Mesenteric fat pad (tissue), 1 donor: ENCODE results near the gene MED9. TPM values are rescaled to one million over a fixed set of nuclear protein-coding genes. Genes with fewer than 3 reads are reported as not detected.
"Not testable (repeated sequence)": the region's sequence is repeated elsewhere in the genome, so short reads cannot be mapped to it uniquely, and the experiment has no call there.

Experiments used
- DNase-seq: peaks from one replicate; pipeline ENCODE4 v3.0.0-alpha.2; 2020; ENCODE audit warnings: low spot score
- long read RNA-seq: library from polyadenylated mRNA; unstranded; transcript quantifications from one replicate; pipeline ENCODE4 v2.0.0, GENCODE V29; 2020
- total RNA-seq: library from RNA; stranded (reverse); fragmentation: NEBNext Ultra II Directional; extraction: Animal tissue kit (Norgen Biotek cat#: 25700); gene quantifications from one replicate; pipeline ENCODE4 v1.2.1, GENCODE V29; 2021
- donor health status: DM: yes; HTN: yes; CAD: no.

The MED9 gene, protein sequence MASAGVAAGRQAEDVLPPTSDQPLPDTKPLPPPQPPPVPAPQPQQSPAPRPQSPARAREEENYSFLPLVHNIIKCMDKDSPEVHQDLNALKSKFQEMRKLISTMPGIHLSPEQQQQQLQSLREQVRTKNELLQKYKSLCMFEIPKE
- 11.4 TPM for total RNA-seq
- long read RNA-seq, transcript MED9-201 (2 exons, 2,228 nt), result major isoform, 25 of 43 reads
- long read RNA-seq, transcript MED9-204 (1 exons, 679 nt), result minor isoform, 6 of 43 reads
- long read RNA-seq, partial matches to known transcripts, result 12 of 43 reads
- long read RNA-seq, other reads (novel, unspliced or antisense), result 0 of 43 reads

DNA sequence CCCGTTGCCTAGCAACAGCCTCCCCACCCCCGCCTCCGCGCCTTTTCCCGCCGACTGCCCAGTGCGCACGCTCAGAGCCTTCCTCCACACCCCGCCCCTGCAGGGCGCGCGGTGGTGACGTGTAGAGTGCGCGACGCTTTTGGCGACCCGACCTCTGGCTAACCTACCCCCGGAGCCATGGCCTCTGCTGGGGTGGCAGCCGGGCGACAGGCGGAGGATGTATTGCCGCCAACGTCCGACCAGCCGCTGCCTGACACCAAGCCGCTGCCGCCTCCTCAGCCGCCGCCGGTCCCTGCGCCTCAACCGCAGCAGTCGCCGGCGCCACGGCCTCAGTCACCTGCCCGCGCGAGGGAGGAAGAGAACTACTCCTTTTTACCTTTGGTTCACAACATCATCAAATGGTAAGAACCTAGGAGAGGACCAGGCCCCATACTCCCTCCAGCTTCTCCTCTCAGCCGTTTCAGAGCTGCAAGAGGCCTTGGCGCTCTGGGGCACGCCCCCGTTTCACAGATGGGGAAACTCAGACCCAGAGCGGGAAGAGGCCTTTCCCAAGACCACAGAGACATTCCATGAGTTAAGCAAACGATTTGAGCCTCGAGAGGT, at the start of gene MED9:
MED9 (plus strand) TSS at position 136 of the 603 bp plus-strand sequence; CDS start at position 178, 42 bp downstream.
- DNase-seq, result peak; percentile 98

DNA sequence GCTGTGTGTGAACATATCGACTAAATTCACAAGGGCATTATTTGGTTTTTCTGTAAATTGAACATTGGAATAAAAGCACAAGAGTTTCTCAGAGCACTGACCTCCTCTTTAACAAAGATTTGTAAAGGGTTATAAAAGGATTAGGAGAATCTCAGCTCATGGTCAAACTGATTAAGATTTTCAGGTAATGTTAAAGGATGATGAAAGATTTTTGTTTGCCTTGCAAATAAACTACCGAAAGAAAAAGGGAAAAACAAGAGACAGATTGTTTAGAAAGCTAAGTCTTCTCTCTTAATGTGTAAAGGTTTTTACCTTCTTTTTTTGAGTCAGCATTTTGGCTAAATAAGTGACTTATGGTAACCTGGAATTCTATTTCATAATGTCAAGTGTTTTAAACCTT, 47.6 kb upstream of the MED9 start:
- DNase-seq, result no peak

DNA sequence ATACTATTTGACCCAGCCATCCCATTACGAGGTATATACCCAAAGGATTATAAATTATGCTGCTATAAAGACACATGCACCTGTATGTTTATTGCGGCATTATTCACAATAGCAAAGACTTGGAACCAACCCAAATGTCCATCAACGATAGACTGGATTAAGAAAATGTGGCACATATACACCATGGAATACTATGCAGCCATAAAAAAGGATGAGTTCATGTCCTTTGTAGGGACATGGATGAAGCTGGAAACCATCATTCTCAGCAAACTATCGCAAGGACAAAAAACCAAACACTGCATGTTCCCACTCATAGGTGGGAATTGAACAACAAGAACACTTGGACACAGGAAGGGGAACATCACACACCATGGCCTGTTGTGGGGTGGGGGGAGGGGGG, 45.9 kb upstream of the MED9 start:
- DNase-seq, result not testable (repeated sequence)

DNA sequence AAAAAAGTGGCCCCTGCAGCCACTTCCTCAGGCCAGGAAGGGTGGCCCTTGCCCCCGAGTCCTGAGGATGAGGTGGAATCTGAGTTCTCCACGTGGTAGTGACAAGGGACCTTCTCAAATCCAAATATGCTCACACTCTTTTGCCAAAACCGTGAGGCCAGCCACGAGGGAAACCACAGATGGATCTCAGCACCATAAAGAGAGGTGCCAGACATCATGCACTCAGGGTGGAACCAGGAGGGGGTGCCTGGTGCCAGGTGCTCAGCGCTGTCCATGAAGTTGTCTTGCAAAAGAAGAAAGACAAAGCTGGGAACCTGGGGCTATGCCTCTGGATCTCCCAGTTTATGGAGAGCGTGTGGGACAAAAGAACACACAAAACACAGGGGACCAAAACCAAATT, 45.2 kb upstream of the MED9 start:
- no peak for DNase-seq

DNA sequence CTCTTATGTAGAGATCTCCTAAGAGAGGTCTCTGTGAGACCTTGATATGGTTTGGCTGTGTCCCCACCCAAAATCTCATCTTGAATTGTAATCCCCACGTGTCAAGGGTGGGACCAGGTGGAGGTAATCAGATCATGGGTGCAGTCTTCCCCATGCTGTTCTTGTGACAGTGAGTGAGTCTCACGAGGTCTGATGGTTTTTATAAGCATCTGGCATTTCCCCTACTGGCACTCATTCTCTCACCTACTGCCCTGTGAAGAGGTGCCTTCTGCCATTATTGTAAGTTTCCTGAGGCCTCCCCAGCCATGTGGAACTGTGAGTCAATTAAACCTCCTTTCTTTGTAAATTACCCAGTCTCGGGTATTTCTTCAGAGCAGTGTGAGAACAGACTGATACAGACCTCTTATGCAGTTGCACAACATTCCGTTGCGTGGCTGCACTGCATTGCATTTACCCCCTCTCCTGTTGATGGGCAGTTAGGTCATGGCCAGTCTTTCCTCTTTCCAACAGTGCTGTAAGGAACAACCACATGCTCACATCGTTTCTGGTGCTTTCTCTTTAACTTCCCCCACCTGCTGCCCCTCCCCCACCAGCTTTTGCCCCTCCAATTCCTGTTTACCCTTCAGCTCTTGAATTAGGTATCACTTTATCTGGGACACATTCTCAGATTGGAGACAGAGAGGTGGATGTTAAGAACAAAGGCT, 43.6 kb upstream of the MED9 start:
- no peak for DNase-seq

DNA sequence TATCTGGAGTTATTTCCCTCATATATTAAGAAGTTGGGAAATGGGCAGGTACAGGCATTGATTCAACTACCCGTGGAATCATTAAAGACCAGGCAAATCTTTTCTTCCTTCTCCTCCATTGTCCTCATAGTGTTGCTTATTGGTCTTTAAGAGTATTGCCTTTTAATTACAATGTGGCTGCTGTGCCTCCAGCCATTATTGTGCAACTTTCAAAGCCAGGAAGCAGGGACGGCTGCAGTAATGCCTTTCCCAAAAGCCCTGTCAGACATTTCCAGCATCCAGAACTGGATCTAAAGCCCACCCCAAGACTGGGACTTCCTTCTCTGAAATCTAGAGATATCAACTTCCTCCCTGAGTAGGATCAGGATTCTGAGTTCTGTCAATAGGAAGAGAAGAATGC, 42.3 kb upstream of the MED9 start:
- no peak for DNase-seq

DNA sequence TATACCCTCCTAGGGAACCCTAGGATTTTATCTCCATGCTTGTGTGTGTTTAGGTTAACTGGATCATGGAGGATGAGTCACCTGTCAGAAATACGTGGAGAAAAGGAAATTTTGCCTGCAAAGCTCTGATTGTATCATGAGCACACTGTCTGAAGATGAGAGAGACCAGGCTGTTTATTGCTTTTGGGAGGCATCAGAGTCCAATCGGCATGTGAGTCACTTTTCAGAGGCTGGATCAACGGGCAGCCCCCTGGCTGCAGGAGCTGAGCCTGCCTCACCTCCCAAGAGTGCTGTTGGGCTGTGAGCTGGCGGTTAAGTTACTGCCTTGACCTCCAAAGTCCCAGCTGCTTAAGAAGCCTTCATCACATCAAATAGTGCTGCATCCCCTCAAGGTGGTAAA, 41.5 kb upstream of the MED9 start:
- DNase-seq, result no peak

DNA sequence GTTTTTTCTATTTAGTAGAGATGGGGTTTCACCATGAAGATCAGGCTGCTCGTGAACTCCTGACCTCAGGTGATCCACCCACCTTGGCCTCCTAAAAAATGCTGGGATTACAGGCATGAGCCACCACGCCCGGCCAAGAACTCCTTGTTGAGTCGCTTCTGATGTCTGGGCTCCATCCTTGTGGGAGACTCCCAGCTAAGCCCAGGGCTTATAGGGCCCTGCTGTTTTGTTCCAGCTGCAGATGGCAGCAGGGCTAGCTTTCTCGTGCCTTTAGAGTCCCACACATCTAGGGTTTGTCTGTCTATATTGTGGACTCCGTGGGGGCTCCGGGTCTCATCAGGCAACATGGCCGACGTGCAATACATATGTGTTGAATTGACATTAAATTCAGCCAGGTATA, 39.3 kb upstream of the MED9 start:
- no peak for DNase-seq

DNA sequence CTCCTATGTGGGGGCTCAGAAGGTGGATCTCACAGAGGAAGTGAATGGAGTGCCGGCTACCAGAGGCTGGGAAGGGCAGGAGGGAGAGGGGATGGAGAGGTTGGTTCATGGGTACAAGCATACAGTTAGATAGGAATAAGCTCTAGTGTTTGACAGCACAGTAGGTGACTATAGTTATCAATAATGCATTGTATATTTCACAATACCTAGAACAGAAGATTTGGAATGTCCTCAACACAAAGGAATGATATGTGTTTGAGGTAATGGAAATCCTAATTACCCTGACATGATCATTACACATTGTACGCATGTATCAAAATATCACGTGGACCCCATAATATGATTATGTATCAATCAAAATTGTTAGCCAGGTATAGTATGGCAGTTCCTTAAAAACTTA, 38.9 kb upstream of the MED9 start:
- DNase-seq, result no peak

DNA sequence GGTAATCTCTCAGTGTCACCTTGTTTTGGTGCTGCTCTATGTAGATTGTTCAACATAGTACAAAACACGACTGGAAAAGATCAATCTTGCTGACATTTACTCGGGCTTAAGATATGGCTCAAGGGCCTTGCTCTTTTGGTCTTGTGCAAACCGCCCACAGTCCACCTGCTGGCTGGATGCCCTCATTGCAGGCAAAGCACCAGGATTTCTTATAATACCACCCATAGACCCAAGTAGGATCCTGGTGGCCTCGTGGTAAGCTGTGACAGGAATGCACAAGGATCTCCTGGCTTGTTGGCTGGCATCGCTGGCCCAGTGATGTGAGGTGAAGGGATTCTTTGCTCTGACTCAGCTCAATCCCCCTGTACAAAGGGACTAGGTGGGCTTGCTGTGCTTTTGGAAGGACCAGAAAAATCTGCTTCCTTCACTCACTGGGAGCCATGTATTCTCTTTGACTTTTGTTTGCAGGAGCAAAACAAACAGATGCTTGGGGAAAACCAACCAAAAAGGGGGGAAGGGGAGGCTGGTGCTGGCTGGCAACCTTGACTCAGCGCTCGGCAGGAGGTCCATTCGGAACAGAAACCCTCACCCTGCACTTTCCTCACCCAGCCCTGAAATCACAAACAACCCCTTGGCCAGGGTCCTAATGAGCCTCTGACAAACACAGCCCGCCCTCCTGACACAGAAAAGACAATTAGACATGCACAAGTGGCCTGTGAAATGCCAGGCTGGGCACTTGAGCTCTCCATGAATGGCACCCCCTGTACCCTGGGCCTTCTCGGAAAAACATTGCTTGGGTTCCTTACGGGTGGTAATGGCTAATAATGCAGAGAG, 36.6 kb upstream of the MED9 start:
- DNase-seq, result no peak

DNA sequence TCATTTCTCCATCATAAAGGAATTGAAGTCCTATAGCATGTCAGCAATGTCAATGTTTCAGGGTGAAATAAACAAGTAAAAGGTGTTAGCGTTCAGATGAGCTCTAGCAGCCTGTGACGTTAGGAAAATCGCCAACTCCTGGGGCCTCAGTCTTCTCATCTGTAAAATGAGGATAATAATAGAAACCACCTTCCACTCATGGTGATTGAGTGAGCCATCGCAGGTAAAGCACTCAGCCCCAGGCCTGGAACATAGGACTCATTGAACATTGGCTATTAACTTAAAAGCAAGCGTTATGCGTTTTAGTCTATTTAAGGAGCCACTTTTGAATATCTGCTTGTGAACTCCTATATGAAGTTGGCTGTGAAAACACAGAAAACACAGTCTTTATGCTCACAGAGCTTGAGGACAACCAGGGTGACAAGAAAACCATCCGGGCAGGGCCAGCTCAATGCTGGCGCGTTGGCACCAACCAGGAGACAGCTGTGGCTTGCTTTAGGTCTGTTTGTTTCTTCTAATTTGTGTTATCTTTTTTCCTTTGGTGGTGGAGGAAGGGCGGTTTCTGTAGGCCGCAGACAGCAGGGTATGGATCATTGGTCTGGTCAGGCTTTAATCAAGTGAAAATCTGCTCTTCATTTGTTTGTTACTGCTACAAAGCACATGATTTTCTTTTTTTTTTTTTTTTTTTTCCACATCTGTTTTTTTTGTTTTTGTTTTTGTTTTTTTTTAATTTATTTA, 35.7 kb upstream of the MED9 start:
- no peak for DNase-seq

DNA sequence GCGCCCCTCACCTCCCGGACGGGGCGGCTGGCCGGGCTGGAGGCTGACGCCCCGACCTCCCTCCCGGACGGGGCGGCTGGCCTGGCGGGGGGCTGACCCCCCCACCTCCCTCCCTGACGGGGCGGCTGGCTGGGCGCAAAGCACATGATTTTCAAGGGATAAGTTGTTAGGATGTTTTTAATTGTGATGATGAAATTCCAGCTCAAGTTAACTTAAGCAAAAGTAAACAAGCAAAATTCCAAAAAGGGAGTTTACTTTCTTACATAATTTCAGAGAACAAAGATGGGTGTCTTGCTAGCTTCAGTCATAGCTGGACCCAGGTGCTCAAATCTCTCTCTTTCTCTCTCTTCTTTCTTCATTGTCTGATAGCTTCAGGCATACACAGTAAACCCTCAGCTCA, 33.6 kb upstream of the MED9 start:
- DNase-seq, result no peak

DNA sequence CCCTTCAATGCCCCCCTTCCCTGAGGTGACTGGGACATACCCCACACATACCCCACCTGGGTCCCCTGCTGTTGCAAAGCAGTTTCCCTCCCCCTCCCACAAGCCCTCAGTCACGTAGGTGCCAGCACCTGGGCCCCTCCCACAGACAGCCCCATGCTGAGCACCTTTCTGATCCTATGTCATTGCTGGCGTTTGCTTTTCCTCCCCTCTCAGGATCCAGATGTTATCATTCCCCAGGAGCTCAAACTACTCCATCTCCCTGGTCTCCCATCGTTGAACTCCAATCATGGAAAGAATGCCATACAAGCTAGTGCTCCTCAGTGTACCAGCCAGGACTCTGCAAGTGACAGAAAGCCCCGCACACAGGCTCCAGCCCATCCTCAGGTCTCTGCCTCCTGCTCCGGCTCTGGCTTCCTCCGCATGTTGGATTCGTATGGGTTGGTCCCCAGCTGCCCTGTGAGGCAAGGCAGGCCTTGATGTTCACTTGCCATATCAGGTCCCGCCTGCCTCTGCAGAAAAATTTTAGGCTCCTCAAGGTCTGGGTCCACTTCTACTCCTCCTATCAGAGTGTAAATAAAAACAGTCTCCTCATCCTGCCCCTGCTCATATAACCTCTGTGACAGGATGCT, 31.4 kb upstream of the MED9 start:
- no peak for DNase-seq

DNA sequence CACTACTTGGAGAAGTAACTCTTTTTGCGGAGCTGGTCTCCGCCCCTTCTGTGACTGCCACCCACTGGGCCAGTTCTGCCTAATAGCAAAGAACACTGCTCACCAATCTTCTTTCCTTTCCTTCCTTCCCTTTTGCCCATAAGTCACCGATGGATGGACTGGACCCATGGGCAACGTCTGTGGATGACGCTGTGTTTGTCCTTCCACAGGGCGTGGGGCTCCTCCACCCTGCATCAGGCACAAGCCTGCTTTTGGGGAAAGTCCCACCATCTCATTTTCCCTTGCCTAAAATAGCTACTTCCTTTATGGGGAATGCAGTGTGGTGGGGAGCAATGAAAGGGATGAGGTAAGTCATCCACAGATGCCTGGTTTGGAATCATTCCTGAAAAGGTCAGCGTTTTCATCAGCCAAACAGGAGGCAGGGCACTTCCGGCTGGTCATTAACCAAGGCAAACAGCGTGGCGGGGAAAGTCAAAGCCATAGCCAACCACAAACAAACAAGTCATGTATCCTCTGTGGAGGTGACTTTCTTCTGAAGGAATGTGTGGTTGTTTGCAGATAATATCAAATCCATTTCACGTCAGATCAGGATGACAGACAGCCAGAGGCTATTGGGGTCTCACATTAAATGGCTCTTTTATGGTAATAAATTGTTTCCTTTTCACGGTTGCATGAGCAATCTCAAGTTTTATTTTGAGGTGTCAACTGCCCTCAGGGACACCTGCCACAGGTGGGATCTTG, 30.7 kb upstream of the MED9 start:
- no peak for DNase-seq

DNA sequence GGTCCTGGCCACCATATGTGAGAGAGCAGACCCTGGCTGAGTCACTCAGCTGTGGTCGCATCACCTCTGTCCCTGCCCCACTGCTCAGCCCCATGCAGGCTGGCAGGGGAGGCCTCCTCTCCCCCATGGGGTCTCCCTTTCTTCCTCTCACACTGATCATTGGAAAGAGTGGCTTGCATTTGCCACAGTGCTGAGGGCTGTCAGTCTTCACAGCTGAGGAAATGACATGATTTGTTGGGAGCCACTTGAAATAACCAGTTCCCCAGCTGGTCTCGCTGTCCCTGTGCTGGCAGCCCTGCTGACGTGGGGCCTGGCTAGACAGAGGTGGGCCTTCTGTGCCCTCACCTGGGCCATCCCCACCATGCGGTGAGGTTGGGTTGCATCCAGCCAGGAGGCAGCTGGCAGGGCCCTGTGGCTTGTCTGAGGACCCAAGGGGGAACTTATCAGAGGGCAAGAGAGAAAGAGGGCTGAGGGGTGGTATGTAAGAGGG, 30.1 kb upstream of the MED9 start:
- DNase-seq, result no peak

DNA sequence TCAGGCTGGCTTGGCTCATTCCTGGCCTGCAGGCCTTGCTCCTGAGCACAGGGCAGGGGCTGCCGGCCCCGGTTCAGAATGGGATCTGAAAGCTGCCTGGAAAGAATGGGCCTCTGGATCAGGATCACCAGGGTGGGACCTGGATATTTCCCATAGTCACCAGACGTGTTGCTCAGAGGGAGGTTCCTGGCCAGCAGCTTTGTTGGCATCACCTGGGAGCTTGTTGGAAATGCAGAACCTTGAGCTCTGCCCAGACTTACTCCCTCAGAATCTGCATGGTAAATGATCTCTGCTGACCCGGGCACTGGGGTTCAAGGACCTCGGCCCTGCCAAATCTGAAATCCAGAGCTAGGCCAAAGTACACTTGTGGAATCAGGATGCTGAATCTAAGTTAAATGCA, 29.5 kb upstream of the MED9 start:
- DNase-seq, result no peak

DNA sequence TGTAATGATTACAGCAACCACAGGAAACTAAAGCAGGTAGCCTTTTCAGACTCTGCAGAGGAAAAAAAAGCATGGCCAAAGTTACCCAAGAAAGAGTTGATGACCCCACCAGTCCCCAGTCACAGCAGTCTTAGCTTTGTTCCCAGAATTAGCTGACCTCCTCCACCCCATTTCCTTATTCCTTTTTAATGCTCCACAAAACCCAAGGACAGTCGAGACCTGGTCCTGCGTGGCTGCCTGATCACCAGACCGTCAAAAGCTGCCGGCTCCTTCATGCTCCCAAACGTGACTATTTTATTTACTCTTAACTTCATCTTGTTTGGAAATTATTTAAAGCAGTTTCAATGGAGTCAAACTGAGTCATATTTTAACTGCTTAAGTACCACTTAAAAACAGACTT, 28.7 kb upstream of the MED9 start:
- DNase-seq, result no peak

DNA sequence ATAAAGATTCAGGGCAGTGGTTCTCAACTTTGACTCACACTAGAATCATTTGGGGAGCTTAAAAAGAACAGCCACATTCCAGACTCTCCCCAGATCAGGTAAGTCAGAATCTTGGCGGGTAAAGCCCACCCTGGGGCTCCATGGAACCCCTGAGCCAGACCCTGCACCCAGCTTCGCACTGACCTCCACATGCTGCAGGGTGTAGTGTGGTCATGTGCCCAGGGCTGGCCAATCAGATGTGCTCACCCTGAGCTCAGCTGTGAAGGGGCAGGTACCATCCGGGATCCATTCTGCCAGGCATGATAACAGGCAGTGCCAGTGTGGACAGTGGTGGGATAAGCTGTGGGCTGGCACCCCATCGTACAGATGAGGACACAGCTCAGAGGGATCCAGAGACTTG, 28.1 kb upstream of the MED9 start:
- DNase-seq, result no peak

DNA sequence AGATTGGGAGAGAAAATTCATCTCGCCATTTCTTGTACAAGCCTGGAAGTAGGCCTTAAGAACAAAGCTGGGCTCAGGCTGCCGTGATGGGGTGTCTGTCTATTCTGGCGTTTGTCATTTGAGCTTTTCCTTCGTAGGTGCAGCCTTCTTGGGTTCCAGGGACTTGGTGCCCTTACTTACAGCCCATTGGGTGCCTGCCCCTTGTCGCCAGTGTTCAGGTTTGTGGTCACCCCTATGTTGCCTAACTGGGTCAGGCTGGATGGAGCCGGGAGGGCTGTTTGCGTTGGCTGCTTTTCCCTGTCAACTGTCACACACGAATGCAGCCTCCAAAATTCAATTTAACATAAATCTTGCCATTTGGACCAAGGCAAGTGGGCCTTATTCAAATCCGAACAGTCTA, 23.7 kb upstream of the MED9 start:
- DNase-seq, result no peak

DNA sequence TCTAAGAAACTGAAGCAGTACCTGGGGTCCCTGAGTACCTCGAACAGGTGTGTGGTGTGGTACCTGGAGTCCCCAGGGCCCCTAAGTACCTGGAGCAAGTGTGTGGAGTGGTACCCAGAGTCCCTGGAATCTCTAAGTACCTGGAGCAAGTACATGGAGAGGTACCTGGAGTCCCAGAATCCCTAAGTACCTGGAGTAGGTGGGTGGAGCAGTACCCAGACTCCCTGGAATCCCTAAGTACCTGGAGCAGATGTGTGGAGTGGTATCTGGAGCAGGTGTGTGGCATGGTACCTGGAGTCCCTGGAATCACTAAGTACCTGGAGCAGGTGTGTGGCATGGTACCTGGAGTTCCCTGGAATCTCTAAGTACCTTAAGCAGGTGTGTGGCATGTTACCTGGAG, 22.5 kb upstream of the MED9 start:
- no peak for DNase-seq
